ENCODE measurements around the gene GRM8. TPM values are rescaled to one million over a fixed set of nuclear protein-coding genes. Genes with fewer than 3 reads are reported as not detected.

Gene GRM8
- total RNA-seq, 6 donors from 2014 or later = 0.49 to 6.5 (median 1.8) TPM; not detected in 3

- no peak for TF ChIP-seq EP300 (IDR thresholded peaks at IDR 0.05)
- TF ChIP-seq POLR2A (IDR thresholded peaks at IDR 0.05) = no peak
- TF ChIP-seq POLR2AphosphoS5 (IDR thresholded peaks at IDR 0.05) = no peak
- TF ChIP-seq CTCF (IDR thresholded peaks at IDR 0.05) = no peak
- Histone ChIP-seq H3K9me3 (no peaks in the 10 kb centered on the region), H3K36me3 (no peaks in the 10 kb centered on the region), H3K4me1 (no peaks in the 10 kb centered on the region), H3K27ac (no peak overlapping the region), H3K4me3 (no peak overlapping the region), H3K27me3 (no peaks in the 10 kb centered on the region)
- DNase-seq = no peak
- no peak for ATAC-seq (ENCODE audit: low FRiP score in 2 of 2)
- WGBS, 2 donors = 78 to 85% methylated on average over 4 of the region's 4 CpGs
These were observed 695.5 kb downstream of the GRM8 start for GRCh38 chr7:126557271-126557670.

GRCh38 chr7:126541406-126541805 lies 711.3 kb downstream of the GRM8 start:
- H3K27me3 ChIP-seq = no peaks in the 10 kb centered on the region
- no peaks in the 10 kb centered on the region for H3K4me1 ChIP-seq
- no peak overlapping the region for H3K4me3 ChIP-seq
- no peaks in the 10 kb centered on the region for H3K36me3 ChIP-seq
- TF ChIP-seq POLR2A (IDR thresholded peaks at IDR 0.05) (no peak), EP300 (IDR thresholded peaks at IDR 0.05) (no peak), CTCF (IDR thresholded peaks at IDR 0.05) (no peak), POLR2AphosphoS5 (IDR thresholded peaks at IDR 0.05) (no peak)
- H3K9me3 ChIP-seq = no peaks in the 10 kb centered on the region
- no peak overlapping the region for H3K27ac ChIP-seq
- DNase-seq (no peak), ATAC-seq (ENCODE audit: low FRiP score in 2 of 2) (no peak)
- 75 to 78% methylated on average over 5 of the region's 5 CpGs for WGBS, 2 donors

GRCh38 chr7:126535176-126535575 lies 717.6 kb downstream of the GRM8 start:
- Histone ChIP-seq H3K4me1 (no peaks in the 10 kb centered on the region), H3K27ac (no peak overlapping the region), H3K36me3 (no peaks in the 10 kb centered on the region), H3K4me3 (no peak overlapping the region), H3K9me3 (no peaks in the 10 kb centered on the region), H3K27me3 (no peaks in the 10 kb centered on the region)
- ATAC-seq (ENCODE audit: low FRiP score in 2 of 2) (no peak), DNase-seq (no peak)
- 72 to 77% methylated on average over 4 to 5 of the region's 5 CpGs for WGBS, 2 donors
- no peak for TF ChIP-seq CTCF (IDR thresholded peaks at IDR 0.05)
- no peak for TF ChIP-seq POLR2AphosphoS5 (IDR thresholded peaks at IDR 0.05)
- no peak for TF ChIP-seq EP300 (IDR thresholded peaks at IDR 0.05)
- TF ChIP-seq POLR2A (IDR thresholded peaks at IDR 0.05) = no peak

GRCh38 chr7:126533715-126534114 lies 719.0 kb downstream of the GRM8 start:
- DNase-seq = no peak

More at GRCh38 chr7:126533715-126534114, 719.0 kb downstream of the GRM8 start:
- 81 to 82% methylated on average over 7 of the region's 7 CpGs for WGBS, 2 donors
- H3K36me3 ChIP-seq = no peaks in the 10 kb centered on the region
- TF ChIP-seq CTCF (IDR thresholded peaks at IDR 0.05) = no peak
- no peak for TF ChIP-seq EP300 (IDR thresholded peaks at IDR 0.05)
- no peaks in the 10 kb centered on the region for H3K27me3 ChIP-seq
- H3K27ac ChIP-seq = no peak overlapping the region
- no peaks in the 10 kb centered on the region for H3K9me3 ChIP-seq
- no peak for ATAC-seq (ENCODE audit: low FRiP score in 2 of 2)
- no peaks in the 10 kb centered on the region for H3K4me1 ChIP-seq
- H3K4me3 ChIP-seq = no peak overlapping the region

Data from upper lobe of left lung (tissue), 6 donors.